Measurements from ENCODE around the gene SLC6A19.

DNA sequence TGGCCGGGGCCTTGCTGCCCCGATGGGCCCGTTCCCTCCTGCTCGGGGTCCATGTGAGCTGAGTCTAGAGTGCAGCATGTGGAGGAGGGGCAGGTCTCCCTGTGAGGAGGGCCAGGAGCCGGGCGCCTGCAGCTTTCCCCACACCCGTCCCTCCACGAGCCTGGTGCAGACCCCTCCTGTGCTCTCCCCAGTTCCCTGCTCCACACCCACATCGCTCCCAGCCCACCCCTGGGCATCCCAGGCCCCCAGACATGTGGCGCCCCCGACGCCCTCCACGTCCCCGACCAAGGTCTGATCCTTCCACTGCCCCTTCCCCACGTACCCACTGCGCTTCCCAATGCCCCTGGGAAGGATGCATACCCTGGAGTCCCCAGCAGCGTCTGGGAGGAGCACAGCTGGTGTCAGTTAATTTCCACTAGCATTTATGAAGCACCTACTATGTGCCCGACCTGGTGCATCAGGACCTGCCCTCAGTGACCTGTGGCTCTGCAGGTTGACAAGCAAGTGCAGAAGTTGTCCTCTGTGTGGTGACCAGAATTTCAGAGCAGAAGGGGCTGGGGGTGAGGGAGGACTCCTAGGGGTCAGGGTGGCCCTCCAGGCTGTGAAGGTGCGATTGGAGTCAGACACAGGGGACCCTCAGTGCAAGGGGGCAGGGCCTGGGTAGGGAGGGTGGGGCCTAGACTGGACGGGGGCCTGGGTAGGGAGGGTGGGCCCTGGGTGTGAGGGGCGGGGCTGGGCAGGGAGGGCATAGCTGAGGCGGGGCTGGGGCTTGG lies 13.0 kb downstream of the SLC6A19 start:
- TF ChIP-seq FOXM1 (CRISPR knock-in tag; IDR thresholded peaks at IDR 0.05), result no peak
- no peak for TF ChIP-seq ZNF232 (CRISPR knock-in tag; IDR thresholded peaks at IDR 0.05; ENCODE audit: borderline replicate concordance)
- TF ChIP-seq ZNF431 (CRISPR knock-in tag; IDR thresholded peaks at IDR 0.05; ENCODE audit: borderline replicate concordance, low read depth), result no peak

Data from HepG2 (cell line).